ENCODE results near the gene CASP2. TPM values are rescaled to one million over a fixed set of nuclear protein-coding genes. Genes with fewer than 3 reads are reported as not detected.

Gene CASP2
- polyA plus RNA-seq, 2 of the 4 experiments (the other 2 are of a cell fraction) = 17.7 to 26.0 TPM

- TF ChIP-seq REST (IDR thresholded peaks at IDR 0.05) (no peak), EHF (CRISPR knock-in tag; IDR thresholded peaks at IDR 0.05) (no peak), HES2 (IDR thresholded peaks at IDR 0.05) (no peak)
Measured at GRCh38 chr7:143240291-143241168, 47.6 kb upstream of the CASP2 start (continued).

GRCh38 chr7:143242306-143242705 lies 45.8 kb upstream of the CASP2 start:
- FAIRE-seq = no peak
- POLR2A ChIA-PET = no interaction called here
- TF ChIP-seq RNF2 (IDR thresholded peaks at IDR 0.05; ENCODE audit: borderline replicate concordance, low read depth) (no peak), RCOR1 (IDR thresholded peaks at IDR 0.05; ENCODE audit: low read depth, low read length) (no peak), FOXS1 (CRISPR knock-in tag; IDR thresholded peaks at IDR 0.05) (no peak), PHF8 (IDR thresholded peaks at IDR 0.05; ENCODE audit: borderline replicate concordance, low read depth) (no peak), FOSB (CRISPR knock-in tag; IDR thresholded peaks at IDR 0.05) (no peak)
- DNase-seq (ENCODE audit: low read depth in 1 of 2, low spot score in 1 of 2) = no peak
- Histone ChIP-seq H3K9me3 (no peaks in the 10 kb centered on the region), H3K4me3 (no peak overlapping the region), H3K4me2 (no peak overlapping the region), H3K27ac (no peak overlapping the region), H3K4me1 (peaks cover 9% of the 10 kb centered on the region)
- WGBS (ENCODE audit: missing lambda C conversion rate) = 71% methylated on average over 11 of the region's 11 CpGs
- no peak for ATAC-seq
- CTCF ChIA-PET = interaction anchor here (1.6 to 3.7 kb wide), 3 partner anchors 27 to 174 kb away, joined by 6 to 42 read pairs (median 37); no protein-coding TSS in a partner anchor

- CTCF ChIA-PET = interaction anchor here (1.1 to 2.7 kb wide), 4 partner anchors 16 to 174 kb away, joined by 3 to 10 read pairs (median 5); no protein-coding TSS in a partner anchor
- 39% methylated on average over 7 of the region's 7 CpGs for WGBS (ENCODE audit: missing lambda C conversion rate)
Measured at GRCh38 chr7:143243111-143243510, 45.0 kb upstream of the CASP2 start.

GRCh38 chr7:143243614-143244013 lies 44.5 kb upstream of the CASP2 start:
- FAIRE-seq = no peak
- Histone ChIP-seq H3K4me3 (no peak overlapping the region), H3K4me1 (peaks cover 9% of the 10 kb centered on the region), H3K27ac (no peak overlapping the region), H3K9me3 (no peaks in the 10 kb centered on the region), H3K4me2 (no peak overlapping the region)
- DNase-seq (ENCODE audit: low read depth in 1 of 2, low spot score in 1 of 2) = no peak
- no peak for ATAC-seq
- CTCF ChIA-PET = interaction anchor here (0.6 to 2.7 kb wide), 5 partner anchors 15 to 173 kb away, joined by 3 to 10 read pairs (median 3); no protein-coding TSS in a partner anchor
- WGBS (ENCODE audit: missing lambda C conversion rate) = 55% methylated on average over 3 of the region's 3 CpGs
- TF ChIP-seq EHF (CRISPR knock-in tag; IDR thresholded peaks at IDR 0.05) (no peak), HDAC2 (IDR thresholded peaks at IDR 0.05) (no peak)
- POLR2A ChIA-PET = no interaction called here

More at GRCh38 chr7:143243111-143243510, 45.0 kb upstream of the CASP2 start:
- Histone ChIP-seq H3K4me1 (peaks cover 9% of the 10 kb centered on the region), H3K27ac (no peak overlapping the region), H3K9me3 (no peaks in the 10 kb centered on the region), H3K4me2 (no peak overlapping the region), H3K4me3 (no peak overlapping the region)
- DNase-seq (ENCODE audit: low read depth in 1 of 2, low spot score in 1 of 2) (no peak), ATAC-seq (no peak), FAIRE-seq (no peak)
- TF ChIP-seq ZSCAN20 (CRISPR knock-in tag; IDR thresholded peaks at IDR 0.05) = no peak
- no peak for TF ChIP-seq HOXA7 (CRISPR knock-in tag; IDR thresholded peaks at IDR 0.05)
- POLR2A ChIA-PET = no interaction called here

GRCh38 chr7:143244321-143244720 lies 43.8 kb upstream of the CASP2 start:
- FAIRE-seq (no peak), ATAC-seq (no peak), DNase-seq (ENCODE audit: low read depth in 1 of 2, low spot score in 1 of 2) (no peak)
- no peak overlapping the region for H3K27ac ChIP-seq
- peaks cover 9% of the 10 kb centered on the region for H3K4me1 ChIP-seq
- no peak overlapping the region for H3K4me2 ChIP-seq
- ChIA-PET CTCF (interaction anchor here (0.6 to 2.7 kb wide), 5 partner anchors 11 to 173 kb away, joined by 3 to 10 read pairs (median 4); no protein-coding TSS in a partner anchor), POLR2A (interaction anchor here (0.6 kb wide), 1 partner anchor 65 kb away, joined by 10 read pairs; no protein-coding TSS in a partner anchor)
- H3K9me3 ChIP-seq = no peaks in the 10 kb centered on the region
- H3K4me3 ChIP-seq = no peak overlapping the region
- 6% methylated on average over 1 of the region's 1 CpG for WGBS (ENCODE audit: missing lambda C conversion rate)
- TF ChIP-seq ZSCAN20 (CRISPR knock-in tag; IDR thresholded peaks at IDR 0.05) (no peak), HOXB5 (CRISPR knock-in tag; IDR thresholded peaks at IDR 0.05) (no peak), CHD4 (IDR thresholded peaks at IDR 0.05; ENCODE audit: borderline replicate concordance) (no peak)

Measured in A549 (cell line).